Effector CD4-positive, alpha-beta T cell (primary cell): ENCODE results near the gene SYMPK.

Source experiments
- DNase-seq: peaks from one replicate; pipeline ENCODE4 v3.0.0-alpha.2; 2020

Gene SYMPK

DNA sequence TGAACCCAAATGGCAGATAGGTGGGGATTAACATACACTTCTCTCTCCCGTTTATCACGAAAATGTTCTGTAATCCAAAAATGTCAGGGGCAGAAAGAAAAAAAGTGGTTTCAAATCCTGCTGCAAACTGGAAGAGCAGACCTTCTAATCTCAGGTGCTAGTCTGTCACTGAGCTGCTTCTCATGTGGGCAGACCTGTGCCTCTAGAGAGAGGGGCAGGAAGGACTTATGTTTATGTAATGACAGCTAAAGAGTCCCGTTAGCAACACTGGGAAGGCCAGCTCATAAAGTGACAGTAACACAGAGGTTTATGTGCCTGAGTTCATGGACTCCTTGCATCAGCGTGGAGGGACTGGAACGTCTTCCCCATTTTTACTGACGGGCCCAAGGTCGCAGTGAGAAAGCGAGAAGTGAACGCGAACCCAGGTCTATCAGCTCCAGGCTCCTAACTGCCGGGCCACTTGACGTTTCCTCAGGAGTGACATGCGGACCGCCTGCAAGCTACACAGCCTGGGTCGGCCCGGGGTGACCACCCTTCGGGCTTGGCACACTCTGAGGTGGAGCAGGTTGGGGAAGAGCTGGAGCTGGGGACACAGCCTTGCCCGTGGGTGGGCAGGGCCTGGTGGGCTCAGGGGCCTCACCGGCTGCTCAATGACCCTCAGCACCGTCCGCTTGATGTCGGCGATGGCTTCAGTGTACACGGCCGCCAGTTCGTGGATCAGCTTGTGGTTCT is 38.2 kb downstream of the SYMPK start:
- DNase-seq, result no peak

DNA sequence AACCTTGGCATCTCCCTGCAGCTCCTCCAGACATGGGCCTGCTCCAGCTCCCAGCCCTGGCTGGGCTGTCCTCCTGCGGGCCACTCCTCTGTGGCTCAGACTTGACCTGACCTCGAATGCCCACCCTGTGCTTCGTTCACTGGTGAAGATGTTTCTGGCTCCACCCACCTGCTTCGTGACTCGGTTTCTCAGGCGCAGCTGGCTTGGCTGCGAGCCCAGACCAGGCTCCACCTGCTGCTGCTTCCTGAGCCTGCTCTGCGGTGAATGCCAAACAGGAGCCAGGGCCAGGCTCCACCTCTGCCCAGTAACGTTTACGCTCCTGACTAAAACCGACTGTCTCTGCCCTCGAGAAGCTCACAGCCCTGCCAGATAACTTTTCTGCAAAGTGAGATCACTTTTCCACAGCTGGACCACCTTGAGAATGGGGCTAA is 38.9 kb downstream of the SYMPK start:
- no peak for DNase-seq

DNA sequence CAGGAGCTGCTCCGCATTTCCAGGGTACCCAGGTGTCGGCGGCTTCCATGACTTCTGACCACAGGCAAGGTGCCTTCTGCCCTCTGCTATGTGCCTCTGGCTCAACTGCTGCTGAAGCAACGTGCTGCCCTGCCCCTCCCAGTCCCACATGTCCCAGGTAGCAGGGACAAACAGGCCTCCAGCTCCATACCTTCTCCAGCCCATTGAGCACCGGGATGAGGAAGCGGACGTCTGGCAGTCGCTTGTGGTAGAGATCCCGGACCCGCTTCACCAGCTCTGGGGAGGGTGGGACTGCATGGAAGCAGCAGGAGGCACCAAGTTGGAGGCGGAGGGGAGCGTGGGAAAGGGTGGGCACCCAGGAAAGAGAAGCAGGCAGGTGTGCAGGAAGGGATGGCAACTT is 39.8 kb downstream of the SYMPK start:
- DNase-seq, result no peak

DNA sequence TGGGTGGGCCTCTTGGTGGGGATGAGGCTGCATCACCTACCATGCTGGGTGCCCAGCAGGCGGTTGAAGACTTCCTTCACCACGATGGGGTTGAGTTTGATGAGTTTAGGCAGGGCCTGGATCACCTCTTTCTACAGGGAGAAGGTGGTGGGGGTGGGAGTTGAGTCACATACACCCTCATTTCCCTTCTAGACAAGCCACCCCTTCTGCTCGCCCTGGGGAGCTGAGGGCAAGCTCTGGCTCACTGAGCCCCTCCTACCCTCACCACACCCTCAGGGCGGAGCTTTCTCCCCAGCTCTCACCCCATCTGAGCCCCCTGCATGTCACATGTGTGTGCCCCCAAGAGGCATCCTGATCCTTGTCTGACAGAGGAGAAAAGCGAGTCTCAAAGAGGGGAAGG is 40.2 kb downstream of the SYMPK start:
- no peak for DNase-seq

DNA sequence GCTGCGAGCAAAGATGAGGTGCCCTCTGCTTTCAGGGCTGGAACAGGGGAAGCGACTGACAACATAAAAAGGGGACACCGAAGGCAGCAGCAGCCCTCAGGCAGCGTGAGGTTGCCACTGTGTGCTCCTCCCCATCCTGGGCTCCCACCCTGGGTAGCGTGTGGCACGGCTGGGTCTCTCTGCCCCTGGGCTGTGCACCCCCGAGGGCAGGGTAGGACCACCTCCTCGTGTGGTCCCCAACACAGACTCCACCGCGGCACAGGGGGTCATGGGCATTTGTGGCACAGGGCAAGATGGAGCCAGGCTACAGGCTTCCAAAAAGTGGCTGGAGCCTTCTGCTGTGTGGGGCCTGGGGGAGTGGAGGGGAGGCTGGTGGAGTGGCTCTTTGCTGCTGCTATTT is 41.4 kb downstream of the SYMPK start:
- no peak for DNase-seq

DNA sequence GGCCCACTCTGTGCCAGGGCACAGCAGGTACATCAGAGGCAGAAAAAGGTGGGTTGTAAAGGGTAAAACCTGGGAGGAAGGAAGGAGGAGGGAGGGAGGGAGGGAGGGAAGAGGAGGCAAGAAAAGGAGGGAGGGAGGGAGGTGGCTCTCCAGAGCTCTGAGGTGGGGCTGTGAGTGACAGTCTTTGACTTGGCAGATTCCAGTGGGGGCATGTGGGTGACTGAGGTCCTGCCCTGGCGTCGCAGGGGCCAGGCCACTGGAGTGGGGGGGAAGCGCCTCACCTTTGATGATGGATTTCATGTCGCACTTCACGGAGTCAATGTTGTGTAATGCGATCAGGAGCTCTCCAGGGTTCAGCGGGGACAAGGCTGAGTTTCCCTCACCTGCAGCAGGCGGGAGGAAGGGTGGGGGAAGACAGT is 41.8 kb downstream of the SYMPK start:
- DNase-seq, result no peak

DNA sequence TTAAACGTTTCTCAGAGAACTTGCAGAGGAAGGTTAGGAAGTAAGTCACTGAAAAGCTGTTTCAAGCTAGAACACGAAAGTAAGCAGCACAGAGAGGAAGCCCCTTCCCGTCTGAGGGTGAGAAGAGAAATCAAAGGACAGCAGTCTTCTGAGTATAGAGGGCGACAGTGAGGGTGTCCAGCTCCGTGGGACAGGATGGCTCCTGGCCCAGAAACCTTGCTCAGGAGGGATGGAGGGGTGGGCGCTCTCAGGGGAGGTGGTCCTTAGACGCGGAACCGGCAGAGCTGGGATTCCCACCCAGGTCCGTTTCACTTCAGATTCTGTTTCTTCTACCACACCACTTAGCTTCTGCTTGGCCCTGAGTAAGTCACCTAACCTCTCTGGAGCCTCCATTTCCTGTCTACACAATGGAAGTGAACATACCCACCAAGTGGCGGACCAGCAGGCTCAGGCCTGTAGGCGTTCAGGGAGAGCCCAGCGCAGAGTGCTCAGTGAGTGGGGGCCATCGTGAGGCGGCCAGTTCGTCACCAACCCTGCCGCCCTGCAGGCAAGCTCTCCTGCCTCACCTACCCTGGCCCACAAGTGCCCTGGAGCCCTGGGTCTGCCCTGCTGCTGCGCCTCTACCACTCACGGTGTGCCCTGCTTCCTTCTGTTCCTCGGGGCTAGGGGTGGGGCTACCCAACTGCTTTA is 42.4 kb downstream of the SYMPK start:
- no peak for DNase-seq

DNA sequence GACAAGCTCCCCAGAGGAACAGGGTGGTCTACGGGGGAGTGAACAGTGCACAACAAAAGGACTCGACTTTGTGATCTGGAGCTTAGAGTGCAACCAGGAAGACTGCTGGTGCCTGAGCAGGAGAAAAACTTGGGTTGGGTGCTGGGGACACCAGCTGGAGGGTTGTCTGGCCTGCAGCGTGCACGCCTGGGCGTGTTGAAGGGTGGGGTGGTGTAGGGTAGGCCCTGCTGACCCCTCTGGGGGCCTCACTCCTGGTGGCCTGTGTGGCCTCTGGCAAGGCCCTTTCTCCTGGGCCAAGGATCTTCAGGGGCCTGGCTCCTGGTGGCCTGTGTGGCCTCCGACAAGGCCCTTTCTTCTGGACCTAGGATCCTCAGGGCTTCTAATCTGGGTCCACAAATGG is 43.2 kb downstream of the SYMPK start:
- DNase-seq, result no peak

DNA sequence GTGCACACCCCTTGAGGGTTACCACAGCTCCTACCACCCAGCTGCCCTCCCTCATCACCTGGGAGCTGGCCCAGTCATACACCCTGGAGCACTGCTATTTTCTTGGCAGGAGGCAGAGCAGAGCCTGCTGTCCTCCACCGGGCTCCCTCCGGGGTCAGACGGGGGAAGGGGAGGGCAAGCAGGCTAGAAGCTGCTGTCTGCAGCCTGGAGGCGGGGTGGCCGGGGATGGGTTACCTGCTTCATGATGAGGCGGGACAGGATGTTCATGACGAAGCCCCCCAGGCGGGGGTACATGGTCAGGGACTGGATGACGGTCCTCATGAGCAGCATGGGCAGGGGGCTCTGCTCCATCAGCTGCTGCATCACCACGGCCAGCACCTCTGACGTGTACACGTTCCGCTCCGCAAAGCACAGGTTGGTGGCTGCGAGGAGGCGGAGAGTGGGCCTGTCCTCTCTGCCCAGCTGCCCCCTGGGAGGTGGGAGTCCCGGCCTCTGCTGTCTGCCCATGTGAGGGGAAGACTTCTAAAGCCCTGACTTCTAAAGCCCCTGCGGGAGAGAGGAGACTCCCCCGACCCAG is 45.1 kb downstream of the SYMPK start:
- no peak for DNase-seq

DNA sequence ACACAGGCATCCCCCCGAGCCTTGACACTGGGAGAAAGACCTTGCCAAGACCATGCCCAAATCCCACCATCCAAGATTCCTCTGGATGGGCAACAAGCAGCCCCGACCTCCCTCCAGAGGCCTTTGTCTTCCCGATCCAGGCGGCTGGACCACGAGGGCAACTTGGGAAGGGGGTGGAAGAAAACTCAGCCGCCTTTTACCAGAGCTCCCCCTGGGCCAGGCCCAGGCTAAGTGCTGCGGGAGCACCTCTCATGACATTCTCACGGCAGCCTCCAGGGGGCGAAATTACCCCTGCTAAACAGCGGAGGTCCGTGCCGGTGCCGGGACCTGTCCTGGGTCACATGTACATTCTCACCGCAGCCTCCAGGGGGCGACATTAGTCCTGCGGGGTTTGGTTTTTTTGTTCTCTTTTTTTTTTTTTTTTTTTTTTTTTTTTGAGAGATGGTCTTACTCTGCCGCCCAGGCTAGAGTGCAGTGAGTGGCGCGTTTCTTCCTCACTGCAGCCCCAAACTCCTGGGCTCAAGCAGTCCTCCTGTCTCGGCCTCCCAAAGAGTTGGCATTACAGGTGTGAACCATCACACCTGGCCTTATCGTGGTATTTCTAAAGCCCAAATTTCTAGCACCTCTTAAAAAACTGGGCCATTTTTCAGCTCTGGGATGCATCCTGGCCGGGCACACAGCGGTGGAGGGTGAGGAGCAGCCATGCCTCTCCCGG is 45.8 kb downstream of the SYMPK start:
- peak; percentile 95 for DNase-seq

DNA sequence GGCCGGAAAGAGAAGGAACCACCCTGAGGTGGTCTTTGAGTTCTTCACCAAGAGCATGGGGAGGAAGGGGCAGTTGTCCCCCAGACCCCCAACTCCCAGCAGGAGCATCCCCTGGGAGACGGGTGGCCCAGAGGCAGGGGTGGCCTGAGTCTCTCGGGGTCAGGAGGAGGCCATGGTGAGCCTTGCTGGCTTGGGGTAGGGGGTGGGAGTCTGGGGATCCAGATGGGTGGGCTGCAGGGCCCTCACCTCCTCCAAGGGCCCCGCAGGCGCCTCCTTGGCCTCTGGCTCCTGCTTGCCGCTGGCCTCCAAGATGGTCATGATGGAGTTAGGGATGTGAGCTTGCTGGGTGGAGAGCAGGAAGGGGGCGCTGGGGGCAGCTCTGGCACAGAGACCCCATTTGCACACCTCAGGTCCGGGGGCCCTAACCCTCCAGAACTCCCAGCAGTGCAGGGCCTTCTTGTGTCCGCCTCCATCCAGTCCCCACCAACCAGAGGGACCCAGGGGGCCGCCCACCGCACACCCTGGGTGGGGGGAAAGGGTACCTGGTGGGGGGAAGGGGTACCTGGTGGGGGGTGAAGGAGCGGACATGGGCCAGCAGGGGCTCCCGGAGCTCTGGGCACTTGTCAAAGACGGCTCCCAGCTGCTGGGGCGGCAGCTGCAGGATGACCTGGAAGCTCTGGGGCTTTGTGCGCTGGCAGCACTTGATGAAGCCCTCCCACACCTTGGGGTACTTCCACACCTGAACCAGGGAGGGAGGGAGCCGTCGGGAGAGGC is 46.5 kb downstream of the SYMPK start:
- no peak for DNase-seq

DNA sequence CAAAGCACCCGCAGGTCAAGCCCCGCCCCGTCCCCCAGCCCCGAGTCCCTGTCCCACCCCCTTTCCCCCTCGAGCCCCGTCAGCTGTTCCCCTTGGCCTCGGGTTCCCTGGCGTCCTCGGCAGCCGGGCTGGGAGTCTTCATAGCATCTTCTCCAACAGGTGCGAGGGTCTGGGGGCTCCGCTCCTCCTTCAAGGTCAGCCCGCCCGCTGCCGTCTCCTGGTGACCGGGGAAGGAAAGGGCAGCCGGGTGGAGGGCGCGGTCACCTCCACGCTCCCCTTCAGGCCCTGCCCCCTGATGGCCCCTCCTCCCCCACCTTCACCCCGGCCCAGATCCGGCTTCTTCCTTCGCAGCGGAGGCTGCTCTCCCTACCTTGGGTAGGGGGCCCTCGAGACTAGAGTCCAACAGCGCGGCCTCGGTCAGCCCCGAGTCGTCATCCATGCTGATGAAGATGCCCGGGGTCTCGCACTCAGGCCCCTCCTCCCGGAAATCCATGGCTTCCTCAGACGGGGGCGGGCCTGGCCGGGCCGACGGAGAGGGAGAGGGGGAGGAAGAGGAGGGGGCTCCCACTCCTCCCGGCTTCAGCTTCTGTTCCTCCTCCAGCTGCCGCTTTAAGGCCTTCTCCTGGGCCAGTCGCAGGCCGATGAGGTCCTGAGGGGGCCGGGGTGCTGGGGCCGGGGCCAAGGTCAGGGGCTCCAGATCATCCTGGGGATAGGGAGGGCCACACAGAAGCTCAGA is 47.3 kb downstream of the SYMPK start:
- no peak for DNase-seq

DNA sequence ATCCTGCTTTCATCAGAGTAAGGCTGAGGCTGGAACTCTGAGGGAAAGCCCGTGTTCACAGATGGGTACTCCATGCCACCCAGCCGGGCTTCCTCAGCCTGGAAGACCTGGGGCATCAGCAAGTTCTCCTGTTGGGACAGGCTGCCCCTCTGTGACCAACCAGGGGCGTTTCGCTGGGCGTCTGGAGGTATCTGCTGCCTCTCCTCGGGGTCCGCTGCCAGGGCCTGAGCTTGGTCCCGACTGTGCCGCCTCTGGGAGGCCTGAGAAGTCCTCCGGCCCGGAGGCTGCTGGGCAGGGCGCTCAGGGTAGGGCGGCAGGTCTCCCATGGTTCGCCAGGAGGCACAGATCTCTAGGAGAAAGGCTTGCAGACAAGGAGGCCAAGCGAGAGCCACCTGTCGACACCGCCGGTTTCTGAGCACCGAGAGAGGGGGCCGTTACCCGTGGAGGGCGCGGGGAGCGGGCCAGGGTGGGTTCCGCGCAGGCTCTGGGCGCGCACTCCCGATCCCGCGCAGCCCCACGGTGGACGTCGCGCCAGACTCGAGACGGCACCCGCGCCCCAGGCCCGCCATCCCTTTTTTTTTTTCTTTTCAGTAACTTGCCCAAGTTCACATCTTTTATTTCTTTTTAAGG is 48.0 kb downstream of the SYMPK start, which contains the start of gene RSPH6A:
Gene RSPH6A, minus strand, starts transcription at position 458 of the 630 bp plus-strand sequence. Its CDS starts 132 bp downstream, at position 326.
- DNase-seq, result no peak

DNA sequence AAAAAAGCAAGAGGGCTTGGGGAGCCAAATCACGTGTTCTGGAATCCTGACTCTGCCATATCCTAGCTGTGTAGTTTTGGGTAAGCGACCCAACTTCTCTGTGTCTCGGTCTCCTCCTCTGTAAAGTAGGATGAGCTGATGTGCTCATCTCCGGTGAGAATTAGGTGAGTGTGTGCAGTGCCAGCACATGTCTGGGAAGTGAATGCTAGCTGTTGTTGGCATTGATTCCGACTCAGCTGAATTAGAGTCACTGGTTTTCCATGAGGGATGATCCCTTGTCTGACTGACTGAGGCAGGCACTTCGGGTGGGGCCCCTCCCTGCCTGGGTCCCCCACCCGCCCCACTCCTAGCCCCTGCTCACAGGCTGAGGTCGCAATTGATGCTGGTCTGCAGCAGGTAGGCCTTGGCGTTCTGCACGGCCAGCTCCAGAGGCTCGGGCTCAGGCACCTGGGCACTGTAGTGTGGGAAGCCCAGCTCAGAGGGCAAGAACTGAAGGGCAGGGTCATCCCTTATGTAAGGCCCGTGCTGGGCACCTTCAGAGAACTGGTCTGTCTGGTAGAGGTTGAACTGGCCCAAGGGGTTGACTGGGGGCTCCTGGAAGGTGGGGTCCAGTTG is 48.7 kb downstream of the SYMPK start:
- DNase-seq, result no peak

DNA sequence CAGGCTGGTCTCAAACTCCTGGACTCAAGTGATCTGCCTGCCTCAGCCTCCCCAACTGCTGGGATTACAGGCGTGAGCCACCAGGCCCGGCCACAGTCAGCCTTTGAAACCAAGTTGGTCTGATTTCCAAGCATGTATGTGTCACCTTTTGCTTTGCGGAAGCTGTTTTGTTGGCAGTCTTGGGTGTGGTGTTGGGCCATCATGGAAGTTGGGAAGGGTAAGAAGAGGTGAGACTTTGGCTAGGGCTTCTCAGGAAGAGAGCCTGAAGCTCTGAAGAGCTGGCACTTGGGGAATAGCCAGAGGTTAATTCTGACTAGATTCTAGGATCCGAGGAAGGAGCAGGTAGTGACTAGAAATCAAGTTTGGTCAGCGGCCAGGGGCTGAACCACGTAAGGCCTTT is 50.6 kb downstream of the SYMPK start:
- no peak for DNase-seq

DNA sequence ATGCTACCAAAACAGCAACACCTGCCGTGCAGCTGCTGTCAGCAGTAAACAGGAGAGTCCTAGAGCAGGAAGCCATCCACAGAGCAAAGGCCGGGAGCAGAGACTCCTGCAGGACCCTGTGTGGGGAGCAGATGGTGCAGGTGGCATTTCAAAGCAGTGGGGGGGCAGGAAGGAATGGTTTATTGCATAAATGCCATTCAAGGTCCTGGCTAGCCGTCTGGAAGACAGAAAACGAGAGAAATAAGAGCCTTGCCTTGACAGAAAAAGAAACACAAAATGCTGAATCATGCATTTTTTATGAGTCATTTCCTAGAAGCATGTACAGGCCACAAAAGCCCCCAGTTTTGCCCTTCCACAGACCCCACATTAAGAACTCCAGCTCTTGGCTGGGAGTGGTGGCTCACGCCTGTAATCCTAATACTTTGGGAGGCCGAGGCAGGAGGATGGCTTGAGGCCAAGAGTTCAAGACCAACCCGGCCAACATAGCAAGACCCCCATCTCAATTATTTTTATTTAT is 53.2 kb downstream of the SYMPK start:
- no peak for DNase-seq

DNA sequence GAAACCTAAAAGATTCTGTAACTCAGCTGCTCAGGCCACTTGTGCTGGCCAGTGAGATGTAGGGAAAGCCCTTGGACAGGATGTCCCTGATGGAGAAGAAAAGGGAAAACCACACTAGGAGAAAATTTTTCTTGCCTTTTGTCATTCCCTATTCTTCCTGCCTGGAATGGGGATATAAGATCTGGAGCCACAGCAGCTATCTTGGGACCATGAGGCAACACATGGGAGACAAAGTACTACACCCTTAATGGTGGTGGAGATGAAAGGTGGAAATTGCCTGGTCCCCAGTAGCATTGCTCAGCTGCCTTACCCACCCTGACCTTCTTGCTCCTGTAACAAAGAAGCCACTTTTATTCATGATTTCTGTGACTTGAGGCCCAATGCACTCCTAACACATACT is 57.2 kb downstream of the SYMPK start:
- DNase-seq, result no peak

DNA sequence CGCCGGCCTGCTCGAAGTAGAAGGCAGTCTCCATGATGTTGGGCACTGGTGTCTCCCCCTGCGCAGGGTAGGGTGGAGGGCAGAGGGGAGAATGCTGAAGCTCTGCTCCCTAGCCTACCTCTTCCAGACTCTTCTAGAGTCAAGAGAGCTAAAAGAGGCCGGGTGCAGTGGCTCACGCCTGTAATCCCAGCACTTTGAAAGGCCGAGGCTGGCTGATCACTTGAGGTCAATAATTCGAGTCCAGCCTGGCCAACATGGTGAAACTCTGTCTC is 58.1 kb downstream of the SYMPK start:
- DNase-seq, result no peak

DNA sequence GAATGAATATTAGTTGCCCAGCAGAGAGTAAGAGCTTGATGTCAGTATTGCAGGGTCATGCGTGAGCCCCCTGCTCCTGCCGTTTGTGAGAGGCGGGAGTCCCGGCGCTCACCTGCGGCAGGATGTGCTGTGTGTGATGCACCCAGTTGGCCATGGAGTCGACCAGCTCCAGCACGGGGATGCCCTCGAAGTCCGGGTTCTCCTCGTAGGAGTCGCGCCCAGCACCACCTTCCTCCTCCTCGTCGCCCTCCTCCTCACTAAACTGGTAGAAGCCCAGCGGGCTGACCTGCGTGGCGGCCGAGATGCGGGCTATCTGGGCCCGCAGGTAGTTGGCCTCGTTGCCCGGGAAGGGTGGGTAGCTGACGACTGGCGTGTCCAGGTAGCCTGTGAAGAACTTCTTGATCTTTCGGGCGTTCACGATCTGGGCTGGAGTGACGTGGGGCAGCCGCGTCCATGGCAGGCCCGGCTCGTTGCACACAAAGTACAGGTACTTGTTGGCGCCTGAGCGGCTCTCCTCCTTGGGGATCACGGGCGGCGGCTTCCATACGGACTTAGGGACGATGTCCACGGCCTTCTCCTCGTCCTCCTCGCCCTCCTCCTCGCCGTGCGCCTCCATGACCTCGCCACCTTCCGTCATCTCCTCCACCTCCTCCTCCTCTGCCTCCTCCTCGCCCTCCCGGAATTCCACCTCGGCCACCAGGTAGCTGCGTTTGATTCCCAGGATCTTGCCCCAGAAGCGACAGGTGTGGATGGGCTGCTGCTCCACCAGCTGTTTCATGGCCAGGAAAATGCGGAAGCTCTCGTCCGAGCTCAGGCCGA is 58.6 kb downstream of the SYMPK start:
- no peak for DNase-seq

DNA sequence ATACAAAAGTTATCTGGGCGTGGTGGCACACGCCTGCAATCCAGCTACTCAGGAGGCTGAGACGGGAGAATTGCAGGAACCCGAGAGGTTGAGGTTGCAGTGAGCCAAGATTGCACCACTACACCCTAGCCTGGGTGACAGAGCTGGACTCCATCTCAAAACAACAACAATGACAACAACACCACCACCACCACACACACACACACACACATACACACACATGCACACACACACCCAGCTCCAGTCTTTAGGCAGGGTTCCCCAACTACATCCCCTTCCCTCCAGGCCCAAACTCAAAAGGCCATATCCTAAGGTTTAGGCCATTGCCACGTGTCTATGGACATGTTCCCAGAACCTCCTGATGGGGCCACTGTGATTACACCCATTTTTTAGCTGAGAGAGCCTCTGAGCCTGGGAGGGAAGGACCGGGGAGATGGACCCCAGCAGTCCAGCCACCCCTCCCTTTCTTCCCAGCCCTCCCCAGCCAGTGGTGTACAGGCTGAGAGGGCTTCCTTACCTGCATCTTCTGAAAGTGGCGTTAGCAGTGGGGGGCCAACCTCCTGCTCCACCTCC is 61.3 kb downstream of the SYMPK start:
- no peak for DNase-seq
